K562 (cell line): Measurements from ENCODE around the gene UBA7. TPM values are rescaled to one million over a fixed set of nuclear protein-coding genes. Genes with fewer than 3 reads are reported as not detected.

Experiments used
- ATAC-seq: fragments of 200-7000 bp; cut with Tn5 transposase; 3 replicates; pipeline ENCODE4 v1.9.1; 2020; ENCODE audit warnings: moderate library complexity
- BruUV-seq: library from RNA; stranded (reverse); fragments of 400-500 nt; replicated peaks from 2 replicates; lab custom pipeline; 2021; lab: Mats Ljungman, UMichigan
- CTCF ChIA-PET: fragments of 300-600 bp; formaldehyde crosslinking; extraction: SDS; loops from one replicate; lab custom pipeline; 2021; ENCODE audit warnings: low intra/inter-chr PET ratio; lab: Yijun Ruan, JAX
- POLR2A ChIA-PET: fragments of 300-600, 350-650 bp; sonication (Branson Sonifier 250); formaldehyde crosslinking; extraction: SDS; loops from one replicate; lab custom pipeline; 2021; ENCODE audit warnings: antibody characterized with exemption, inconsistent platforms; lab: Yijun Ruan, JAX
- DNase-seq, 4 experiments: peaks; one replicate each; pipeline versions ENCODE4 v3.0.0 to v3.0.0-alpha.2; 2011 to 2018; ENCODE audit warnings: low spot score in 3 of 4, mixed read lengths in 3 of 4; ENCODE audit errors: extremely low read depth in 1 of 4
- FAIRE-seq: peaks from 2 replicates; lab custom pipeline; 2011; peaks lifted over from hg19 to GRCh38; lab: Jason Lieb, UNC
- H2AFZ ChIP-seq: 2 replicates; pipeline ENCODE4 v1.6.0; 2011; ENCODE audit warnings: low read depth, low read length, control low read depth, inconsistent platforms
- H3K27ac ChIP-seq: fragments of 200-600 bp; 3 replicates; pipeline ENCODE4 v1.8.0; 2011; ENCODE audit warnings: low read depth, mild to moderate bottlenecking, control low read depth, inconsistent platforms, low read length, moderate library complexity, mixed read lengths; ENCODE audit errors: extremely low read depth
- H3K27me3 ChIP-seq, 2 experiments: fragments of 300-600 bp in 1 of 2; 2 replicates in 1 of 2; 3 replicates in 1 of 2; pipeline versions ENCODE4 v1.6.0 to v1.8.0; 2011; ENCODE audit warnings: inconsistent platforms in 2 of 2, low read length in 2 of 2, mild to moderate bottlenecking in 1 of 2, mixed read lengths in 1 of 2, moderate library complexity in 1 of 2; ENCODE audit not compliant: control insufficient read depth in 2 of 2, insufficient read depth in 2 of 2
- H3K36me3 ChIP-seq: fragments of 300-600 bp; 3 replicates; pipeline ENCODE4 v1.8.0; 2011; ENCODE audit warnings: mild to moderate bottlenecking, low read length, inconsistent platforms; ENCODE audit not compliant: control insufficient read depth, insufficient read depth
- H3K4me1 ChIP-seq, 2 experiments: fragments of 200-600 bp in 1 of 2; replicated peaks in 1 of 2; 2 replicates in 1 of 2; 3 replicates in 1 of 2; pipeline versions ENCODE4 v1.5.1 to v1.8.0; 2011; ENCODE audit warnings: inconsistent platforms in 2 of 2, low read length in 2 of 2, mild to moderate bottlenecking in 1 of 2, mixed read lengths in 1 of 2, moderate library complexity in 1 of 2; ENCODE audit not compliant: control insufficient read depth in 2 of 2, insufficient read depth in 2 of 2
- H3K4me2 ChIP-seq: 2 replicates; pipeline ENCODE4 v1.6.1; 2011; ENCODE audit warnings: low read length, control low read depth, inconsistent platforms, mixed read lengths; ENCODE audit not compliant: insufficient read depth
- H3K4me3 ChIP-seq: fragments of 200-600 bp; sonication (generic), shearing (Covaris generic); 2 replicates; pipeline ENCODE4 v1.5.1; 2016; ENCODE audit warnings: control low read depth, inconsistent platforms
- H3K79me2 ChIP-seq: fragments of 200-600 bp; 3 replicates; pipeline ENCODE4 v1.8.0; 2011; ENCODE audit warnings: low read length, inconsistent platforms; ENCODE audit not compliant: control insufficient read depth, insufficient read depth
- H3K9ac ChIP-seq, 2 experiments: 2 replicates each; pipeline versions ENCODE4 v1.6.0 to v1.6.1; 2011; ENCODE audit warnings: low read depth in 2 of 2, low read length in 2 of 2, control low read depth in 1 of 2, inconsistent platforms in 1 of 2, mild to moderate bottlenecking in 1 of 2, mixed read lengths in 1 of 2; ENCODE audit not compliant: insufficient read depth in 1 of 2
- H3K9me1 ChIP-seq: one replicate; pipeline ENCODE4 v1.6.0; 2011; ENCODE audit warnings: inconsistent platforms, mild to moderate bottlenecking, low read length, moderate library complexity; ENCODE audit not compliant: control insufficient read depth, insufficient read depth
- H3K9me3 ChIP-seq: replicated peaks from 2 replicates; pipeline ENCODE4 v1.5.1; 2011; ENCODE audit warnings: low read depth, low read length, inconsistent platforms; ENCODE audit not compliant: control insufficient read depth, insufficient read depth
- H4K20me1 ChIP-seq: replicated peaks from 2 replicates; pipeline ENCODE4 v1.6.1; 2011; ENCODE audit warnings: low read length, inconsistent platforms, mixed read lengths; ENCODE audit not compliant: control insufficient read depth, insufficient read depth
- ARID3B ChIP-seq: fragments of 250-450 bp; sonication (Bioruptor Pico); IDR thresholded peaks from 2 replicates; pipeline ENCODE4 v1.4.0; 2020; ENCODE audit warnings: borderline replicate concordance
- DDX20 ChIP-seq: fragments of 450-650 bp; IDR thresholded peaks from 2 replicates; pipeline ENCODE4 v1.6.1; 2016; ENCODE audit warnings: missing genetic modification characterization, low read depth, mild to moderate bottlenecking, missing compliant biosample characterization, moderate library complexity
- MAFG ChIP-seq: fragments of 450-650 bp; conservative IDR thresholded peaks from 2 replicates; pipeline ENCODE4 v1.6.1; 2016; ENCODE audit warnings: missing genetic modification characterization, missing compliant biosample characterization
- NONO ChIP-seq, 2 experiments: fragments of 200-400 bp in 1 of 2; fragments of 450-650 bp in 1 of 2; formaldehyde crosslinking in 1 of 2; IDR thresholded peaks; 2 replicates each; pipeline ENCODE4 v1.6.1; 2017; ENCODE audit warnings: low read depth in 2 of 2, mild to moderate bottlenecking in 2 of 2, moderate library complexity in 2 of 2, low read length in 1 of 2
- RFX1 ChIP-seq: fragments of 450-650 bp; IDR thresholded peaks from 2 replicates; pipeline ENCODE4 v1.6.1; 2016; ENCODE audit warnings: mild to moderate bottlenecking, moderate library complexity
- WGBS: fragments of 100-300 bp; shearing (Covaris generic); methylation state at CpG from one replicate; pipeline ENCODE4 v1.1.6; 2016; ENCODE audit warnings: low coverage, mixed read lengths; ENCODE audit not compliant: insufficient coverage; ENCODE audit errors: missing lambda C conversion rate; 5-methylcytosine and 5-hydroxymethylcytosine counted together
- in situ Hi-C: fragments of 300-500 bp; cut with MboI; formaldehyde crosslinking; loops from 4 replicates; pipeline ENCODE4 v1.15.0; 2018; ENCODE audit warnings: inconsistent platforms, mixed read lengths
- intact Hi-C: fragments of 100-400 bp; cut with micrococcal nuclease; formaldehyde crosslinking; loops from 2 replicates; pipeline ENCODE4 v1.14.2; 2022
- polyA plus RNA-seq, 8 experiments: library from polyadenylated mRNA; depleted of rRNA in 4 of 8; stranded (reverse) in 5 of 8; unstranded in 3 of 8; fragments of >200 nt; fragmentation: Nextera tagmentation in 2 of 8; fragmentation: Illumina TruSeq in 1 of 8; extraction: Ambion mirVana in 2 of 8; extraction: Trizol in 1 of 8; gene quantifications; 2 replicates each; pipeline versions ENCODE4 v1.2.1 to v1.2.3, GENCODE V29; 2011 to 2014; ENCODE audit warnings: inconsistent platforms in 1 of 8, missing spikeins in 1 of 8
- total RNA-seq, 7 experiments: library from RNA; depleted of rRNA in 6 of 7; stranded (reverse); fragments of >200 nt in 6 of 7; fragmentation: Illumina TruSeq in 2 of 7; extraction: Trizol in 2 of 7; gene quantifications; 2 replicates each; pipeline versions ENCODE4 v1.2.1 to v1.2.3, GENCODE V29; 2011 to 2021; ENCODE audit warnings: low replicate concordance in 1 of 7
- TF ChIP-seq, protein P1 (sequence below): fragments of 450-650 bp; IDR thresholded peaks from one replicate; pipeline ENCODE4 v1.6.1; 2018; ENCODE audit warnings: mild to moderate bottlenecking, moderate library complexity; ENCODE audit not compliant: partially characterized antibody

The UBA7 gene
- total and polyA plus RNA-seq, 9 of the 15 experiments (the other 6 are each of a cell fraction or from before 2014, with no cell fraction given) = 0.17 to 3.3 (median 2.0) TPM

DNA sequence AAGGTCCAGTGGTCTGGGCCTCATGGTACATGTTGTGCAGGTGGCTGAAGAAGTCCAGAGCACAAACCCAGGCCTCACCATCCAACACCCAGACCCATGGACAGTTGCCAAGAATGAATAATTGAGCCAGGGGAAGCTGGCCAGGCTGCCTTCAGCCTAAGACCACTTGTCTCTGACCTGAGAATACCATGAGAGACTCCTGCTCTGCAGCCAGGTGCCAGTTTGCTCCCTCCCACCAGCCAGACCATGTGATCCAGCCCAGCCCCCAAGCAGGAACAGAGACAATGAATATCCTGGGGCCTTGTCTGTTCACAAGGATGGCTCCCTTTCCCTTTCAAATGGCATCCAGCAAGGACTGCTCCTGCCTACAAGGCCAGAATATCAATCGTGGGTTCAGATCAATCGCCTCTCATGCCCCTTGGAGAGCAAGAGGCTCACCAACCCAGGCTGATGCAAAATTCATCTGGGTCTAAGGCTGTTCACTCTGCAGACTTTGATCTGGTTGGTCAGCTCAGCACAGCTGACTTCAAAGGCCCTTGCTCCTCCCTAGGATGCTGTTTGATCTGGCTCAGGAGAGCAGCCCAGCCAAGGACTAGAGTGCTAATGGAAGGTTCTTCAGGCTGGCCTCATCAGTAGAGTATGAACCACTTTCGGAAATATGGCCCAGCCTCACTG, 29.2 kb upstream of the UBA7 start (continued):
- TF ChIP-seq ARID3B (CRISPR knock-in tag) = no peak
- TF ChIP-seq NONO (IDR thresholded peaks at IDR 0.05; ENCODE audit: low read depth in 2 of 2, low read length in 1 of 2) = no peak
- no peak for TF ChIP-seq MAFG (tag)
- TF ChIP-seq, protein P1, sequence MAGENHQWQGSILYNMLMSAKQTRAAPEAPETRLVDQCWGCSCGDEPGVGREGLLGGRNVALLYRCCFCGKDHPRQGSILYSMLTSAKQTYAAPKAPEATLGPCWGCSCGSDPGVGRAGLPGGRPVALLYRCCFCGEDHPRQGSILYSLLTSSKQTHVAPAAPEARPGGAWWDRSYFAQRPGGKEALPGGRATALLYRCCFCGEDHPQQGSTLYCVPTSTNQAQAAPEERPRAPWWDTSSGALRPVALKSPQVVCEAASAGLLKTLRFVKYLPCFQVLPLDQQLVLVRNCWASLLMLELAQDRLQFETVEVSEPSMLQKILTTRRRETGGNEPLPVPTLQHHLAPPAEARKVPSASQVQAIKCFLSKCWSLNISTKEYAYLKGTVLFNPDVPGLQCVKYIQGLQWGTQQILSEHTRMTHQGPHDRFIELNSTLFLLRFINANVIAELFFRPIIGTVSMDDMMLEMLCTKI = no peak

DNA sequence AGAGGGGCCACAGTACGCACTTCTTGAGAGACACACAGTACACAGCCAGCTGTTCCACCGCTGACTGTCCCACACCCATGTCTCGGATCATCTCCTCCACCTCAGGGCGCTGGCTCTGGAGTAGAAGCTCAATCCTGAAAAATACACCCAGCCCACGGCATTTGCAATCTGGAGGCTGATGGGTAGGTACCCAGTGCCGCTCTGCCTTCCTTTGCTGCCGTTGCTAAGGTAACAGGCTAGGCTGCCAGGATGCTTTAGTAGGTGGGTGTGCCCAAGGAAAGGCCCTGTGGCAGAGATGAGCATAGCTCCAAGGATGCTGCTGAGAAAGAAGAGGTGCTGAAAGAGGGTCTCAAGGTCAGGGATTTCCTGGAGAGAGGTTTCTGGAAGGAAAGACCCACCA, 28.1 kb upstream of the UBA7 start:
- intact Hi-C loops = loop anchor here (1.0 kb wide), 1 partner anchor 64 kb away; no protein-coding TSS in a partner anchor
- FAIRE-seq = no peak
- in situ Hi-C loops = loop anchor here (5.0 kb wide), 1 partner anchor 140 kb away; no protein-coding TSS in a partner anchor
- H3K36me3 ChIP-seq = peaks cover 68% of the 10 kb centered on the region
- H2AFZ ChIP-seq = no peak overlapping the region
- no peaks in the 10 kb centered on the region for H3K27me3 ChIP-seq
- 80% methylated on average over 7 of the region's 7 CpGs for WGBS
- ATAC-seq = no peak
- ChIA-PET CTCF (interaction anchor here (1.7 kb wide), 1 partner anchor 65 kb away, joined by 7 read pairs; no protein-coding TSS in a partner anchor), POLR2A (no interaction called here)
- no peaks in the 10 kb centered on the region for H3K9me3 ChIP-seq
- no peak overlapping the region for H3K4me3 ChIP-seq
- no peak overlapping the region for H3K27ac ChIP-seq
- H3K4me2 ChIP-seq = no peak overlapping the region
- DNase-seq = no peak
- no peak overlapping the region for H3K9ac ChIP-seq
- H3K79me2 ChIP-seq = no peaks in the 10 kb centered on the region
- no peaks in the 10 kb centered on the region for H3K9me1 ChIP-seq
- no peaks in the 10 kb centered on the region for H4K20me1 ChIP-seq
- no peaks in the 10 kb centered on the region; a peak in 1 of 5 replicates for H3K4me1 ChIP-seq
- TF ChIP-seq RFX1 (peak; percentile 22; the same call in 1 of the 2 replicates), DDX20 (tag) (no peak)
- no TSS peak for BruUV-seq
